SK-N-SH (cell line): Measurements from ENCODE around the gene EIF2D. TPM values are rescaled to one million over a fixed set of nuclear protein-coding genes. Genes with fewer than 3 reads are reported as not detected.

Experiments
- CTCF ChIA-PET: fragments of 300-600, 350-600 bp; formaldehyde crosslinking; extraction: SDS; loops from one replicate; lab custom pipeline; 2021; lab: Yijun Ruan, JAX
- POLR2A ChIA-PET: fragments of 350-600 bp; sonication (Branson Sonifier 250); formaldehyde crosslinking; extraction: SDS; loops from one replicate; lab custom pipeline; 2020; ENCODE audit warnings: antibody characterized with exemption, inconsistent platforms; lab: Yijun Ruan, JAX
- DNase-seq: peaks from one replicate; pipeline ENCODE4 v3.0.0; 2012
- H2AFZ ChIP-seq: fragments of 200-600 bp; sonication (generic); 2 replicates; pipeline ENCODE4 v1.8.1; 2016; ENCODE audit warnings: antibody characterized with exemption, mild to moderate bottlenecking, low read depth
- H3F3A ChIP-seq: fragments of 200-600 bp; sonication (generic); replicated peaks from 2 replicates; pipeline ENCODE3; 2016; ENCODE audit warnings: antibody characterized with exemption, mild to moderate bottlenecking; ENCODE audit not compliant: insufficient read depth
- H3K27ac ChIP-seq, 2 experiments: fragments of 200-500 bp in 1 of 2; fragments of 200-600 bp in 1 of 2; sonication (Bioruptor generic) in 1 of 2; sonication (generic), shearing (Covaris generic) in 1 of 2; 2 replicates each; pipeline versions ENCODE4 v1.5.1 to v1.6.1; 2014 to 2016; ENCODE audit warnings: low read depth in 2 of 2, inconsistent platforms in 1 of 2, low read length in 1 of 2, mild to moderate bottlenecking in 1 of 2, mixed read lengths in 1 of 2
- H3K27me3 ChIP-seq: fragments of 200-600 bp; sonication (generic), shearing (Covaris generic); 2 replicates; pipeline ENCODE4 v1.6.1; 2016; ENCODE audit warnings: mixed run types; ENCODE audit not compliant: insufficient read depth
- H3K36me3 ChIP-seq, 2 experiments: fragments of 200-500 bp in 1 of 2; fragments of 200-600 bp in 1 of 2; sonication (Bioruptor generic) in 1 of 2; sonication (generic) in 1 of 2; replicated peaks in 1 of 2; 2 replicates each; pipeline versions ENCODE3 to v1.5.1; 2014 to 2016; ENCODE audit warnings: low read length in 1 of 2, mild to moderate bottlenecking in 1 of 2; ENCODE audit not compliant: insufficient read depth in 2 of 2, control insufficient read depth in 1 of 2
- H3K4me1 ChIP-seq, 2 experiments: fragments of 200-500 bp in 1 of 2; fragments of 200-600 bp in 1 of 2; sonication (Bioruptor generic) in 1 of 2; sonication (generic), shearing (Covaris generic) in 1 of 2; 2 replicates each; pipeline versions ENCODE4 v1.5.1 to v1.6.1; 2014 to 2016; ENCODE audit warnings: low read depth in 1 of 2, low read length in 1 of 2, mixed run types in 1 of 2; ENCODE audit not compliant: insufficient read depth in 2 of 2, control insufficient read depth in 1 of 2
- H3K4me2 ChIP-seq: fragments of 200-600 bp; sonication (generic), shearing (Covaris generic); 2 replicates; pipeline ENCODE4 v1.6.1; 2017; ENCODE audit warnings: mixed run types
- H3K4me3 ChIP-seq, 2 experiments: fragments of 200-500 bp in 1 of 2; fragments of 200-600 bp in 1 of 2; sonication (Bioruptor generic) in 1 of 2; sonication (generic), shearing (Covaris generic) in 1 of 2; 2 replicates each; pipeline versions ENCODE4 v1.5.1 to v1.8.1; 2014 to 2016; ENCODE audit warnings: low read depth in 2 of 2, inconsistent platforms in 1 of 2, low read length in 1 of 2, mild to moderate bottlenecking in 1 of 2, mixed read lengths in 1 of 2, moderate library complexity in 1 of 2
- H3K79me2 ChIP-seq: fragments of 200-600 bp; sonication (generic); 2 replicates; pipeline ENCODE4 v1.8.1; 2017; ENCODE audit warnings: mild to moderate bottlenecking; ENCODE audit not compliant: insufficient read depth
- H3K9ac ChIP-seq: fragments of 200-600 bp; sonication (generic); 2 replicates; pipeline ENCODE4 v1.6.1; 2017; ENCODE audit warnings: mixed run types
- H3K9me2 ChIP-seq: fragments of 200-600 bp; sonication (generic); 2 replicates; pipeline ENCODE4 v1.6.1; 2017; ENCODE audit warnings: mixed run types
- H3K9me3 ChIP-seq: fragments of 200-600 bp; sonication (generic); 2 replicates; pipeline ENCODE4 v1.6.1; 2017; ENCODE audit warnings: mixed run types, mild to moderate bottlenecking, moderate library complexity
- H4K20me1 ChIP-seq: fragments of 200-600 bp; sonication (generic); 2 replicates; pipeline ENCODE4 v1.6.1; 2017; ENCODE audit warnings: mild to moderate bottlenecking, mixed run types; ENCODE audit not compliant: insufficient read depth
- EP300 ChIP-seq, 2 experiments: IDR thresholded peaks; 2 replicates each; pipeline versions ENCODE4 v1.4.0 to v1.6.1; 2012; ENCODE audit warnings: borderline replicate concordance in 1 of 2, low read depth in 1 of 2, low read length in 1 of 2
- FOXM1 ChIP-seq: IDR thresholded peaks from 2 replicates; pipeline ENCODE4 v1.4.0; 2012; ENCODE audit warnings: low read depth, mild to moderate bottlenecking
- GATA2 ChIP-seq: sonication (generic); formaldehyde crosslinking; IDR thresholded peaks from 2 replicates; pipeline ENCODE4 v1.5.0; 2020; ENCODE audit warnings: mild to moderate bottlenecking, missing genetic modification reagents
- JUND ChIP-seq: IDR thresholded peaks from 2 replicates; pipeline ENCODE4 v1.4.0; 2012
- MXI1 ChIP-seq: IDR thresholded peaks from 2 replicates; pipeline ENCODE4 v1.6.1; 2012; ENCODE audit warnings: mild to moderate bottlenecking, low read depth, low read length, improper control_type of control experiment
- POLR2AphosphoS5 ChIP-seq: IDR thresholded peaks from 2 replicates; pipeline ENCODE4 v1.6.1; 2012; ENCODE audit warnings: low read depth, low read length
- RAD21 ChIP-seq: IDR thresholded peaks from 2 replicates; pipeline ENCODE4 v1.6.1; 2012; ENCODE audit warnings: mild to moderate bottlenecking, low read length
- RCOR1 ChIP-seq: fragments of 150-350 bp; IDR thresholded peaks from 2 replicates; pipeline ENCODE4 v1.6.1; 2017; ENCODE audit warnings: antibody characterized with exemption, low read length
- TAF1 ChIP-seq: IDR thresholded peaks from 2 replicates; pipeline ENCODE4 v1.6.1; 2012; ENCODE audit warnings: low read depth, mild to moderate bottlenecking, low read length, moderate library complexity, borderline replicate concordance
- TCF12 ChIP-seq: IDR thresholded peaks from 2 replicates; pipeline ENCODE4 v1.4.0; 2012
- TEAD4 ChIP-seq: IDR thresholded peaks from 2 replicates; pipeline ENCODE4 v1.4.0; 2012; ENCODE audit warnings: mild to moderate bottlenecking, borderline replicate concordance; ENCODE audit not compliant: insufficient read depth
- WGBS: methylation state at CpG from one replicate; pipeline ENCODE4 v1.1.6; 2017; ENCODE audit warnings: low lambda C conversion rate; 5-methylcytosine and 5-hydroxymethylcytosine counted together
- polyA plus RNA-seq, 3 experiments: library from polyadenylated mRNA; depleted of rRNA; stranded (reverse); fragments of >200 nt; gene quantifications; 2 replicates each; pipeline ENCODE4 v1.2.3, GENCODE V29; 2012
- TF ChIP-seq, protein P1 (sequence below): IDR thresholded peaks from 2 replicates; pipeline ENCODE4; 2012
- TF ChIP-seq, protein P2 (sequence below): IDR thresholded peaks from 2 replicates; pipeline ENCODE4 v1.4.0; 2012; ENCODE audit warnings: low read depth
- TF ChIP-seq, protein P3 (sequence below): IDR thresholded peaks from 2 replicates; pipeline ENCODE4 v1.6.1; 2012; ENCODE audit warnings: mild to moderate bottlenecking, low read depth, low read length, moderate library complexity
- TF ChIP-seq, protein P4 (sequence below): fragments of 150-350 bp; IDR thresholded peaks from 2 replicates; pipeline ENCODE4 v1.6.1; 2016; ENCODE audit warnings: mild to moderate bottlenecking, low read depth, low read length
- TF ChIP-seq, protein P5 (sequence below): IDR thresholded peaks from 2 replicates; pipeline ENCODE4 v1.4.0; 2012; ENCODE audit warnings: low read depth, borderline replicate concordance

EIF2D gene
- polyA plus RNA-seq, 1 of the 3 experiments (the other 2 are of a cell fraction), result 59.5 TPM

DNA sequence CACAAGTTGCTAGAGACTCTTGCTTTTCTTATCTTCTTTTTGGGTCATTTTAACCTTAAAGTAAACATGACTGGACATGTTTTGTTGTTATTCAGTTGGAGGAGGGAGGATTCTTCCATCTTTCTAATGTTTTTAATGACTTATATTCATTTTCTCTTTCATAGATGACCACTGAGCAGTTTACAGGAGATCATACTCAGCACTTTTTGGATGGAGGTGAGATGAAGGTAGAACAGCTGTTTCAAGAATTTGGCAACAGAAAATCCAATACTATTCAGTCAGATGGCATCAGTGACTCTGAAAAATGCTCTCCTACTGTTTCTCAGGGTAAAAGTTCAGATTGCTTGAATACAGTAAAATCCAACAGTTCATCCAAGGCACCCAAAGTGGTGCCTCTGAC is 35.0 kb upstream of the EIF2D start (continued):
- TF ChIP-seq, protein P1, sequence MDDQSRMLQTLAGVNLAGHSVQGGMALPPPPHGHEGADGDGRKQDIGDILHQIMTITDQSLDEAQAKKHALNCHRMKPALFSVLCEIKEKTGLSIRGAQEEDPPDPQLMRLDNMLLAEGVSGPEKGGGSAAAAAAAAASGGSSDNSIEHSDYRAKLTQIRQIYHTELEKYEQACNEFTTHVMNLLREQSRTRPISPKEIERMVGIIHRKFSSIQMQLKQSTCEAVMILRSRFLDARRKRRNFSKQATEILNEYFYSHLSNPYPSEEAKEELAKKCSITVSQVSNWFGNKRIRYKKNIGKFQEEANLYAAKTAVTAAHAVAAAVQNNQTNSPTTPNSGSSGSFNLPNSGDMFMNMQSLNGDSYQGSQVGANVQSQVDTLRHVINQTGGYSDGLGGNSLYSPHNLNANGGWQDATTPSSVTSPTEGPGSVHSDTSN, result no peak
- TF ChIP-seq MXI1, result no peak
- no peak for TF ChIP-seq RCOR1
- no peak for TF ChIP-seq RAD21
- TF ChIP-seq, protein P2, sequence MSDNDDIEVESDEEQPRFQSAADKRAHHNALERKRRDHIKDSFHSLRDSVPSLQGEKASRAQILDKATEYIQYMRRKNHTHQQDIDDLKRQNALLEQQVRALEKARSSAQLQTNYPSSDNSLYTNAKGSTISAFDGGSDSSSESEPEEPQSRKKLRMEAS, result no peak
- TF ChIP-seq, protein P3, sequence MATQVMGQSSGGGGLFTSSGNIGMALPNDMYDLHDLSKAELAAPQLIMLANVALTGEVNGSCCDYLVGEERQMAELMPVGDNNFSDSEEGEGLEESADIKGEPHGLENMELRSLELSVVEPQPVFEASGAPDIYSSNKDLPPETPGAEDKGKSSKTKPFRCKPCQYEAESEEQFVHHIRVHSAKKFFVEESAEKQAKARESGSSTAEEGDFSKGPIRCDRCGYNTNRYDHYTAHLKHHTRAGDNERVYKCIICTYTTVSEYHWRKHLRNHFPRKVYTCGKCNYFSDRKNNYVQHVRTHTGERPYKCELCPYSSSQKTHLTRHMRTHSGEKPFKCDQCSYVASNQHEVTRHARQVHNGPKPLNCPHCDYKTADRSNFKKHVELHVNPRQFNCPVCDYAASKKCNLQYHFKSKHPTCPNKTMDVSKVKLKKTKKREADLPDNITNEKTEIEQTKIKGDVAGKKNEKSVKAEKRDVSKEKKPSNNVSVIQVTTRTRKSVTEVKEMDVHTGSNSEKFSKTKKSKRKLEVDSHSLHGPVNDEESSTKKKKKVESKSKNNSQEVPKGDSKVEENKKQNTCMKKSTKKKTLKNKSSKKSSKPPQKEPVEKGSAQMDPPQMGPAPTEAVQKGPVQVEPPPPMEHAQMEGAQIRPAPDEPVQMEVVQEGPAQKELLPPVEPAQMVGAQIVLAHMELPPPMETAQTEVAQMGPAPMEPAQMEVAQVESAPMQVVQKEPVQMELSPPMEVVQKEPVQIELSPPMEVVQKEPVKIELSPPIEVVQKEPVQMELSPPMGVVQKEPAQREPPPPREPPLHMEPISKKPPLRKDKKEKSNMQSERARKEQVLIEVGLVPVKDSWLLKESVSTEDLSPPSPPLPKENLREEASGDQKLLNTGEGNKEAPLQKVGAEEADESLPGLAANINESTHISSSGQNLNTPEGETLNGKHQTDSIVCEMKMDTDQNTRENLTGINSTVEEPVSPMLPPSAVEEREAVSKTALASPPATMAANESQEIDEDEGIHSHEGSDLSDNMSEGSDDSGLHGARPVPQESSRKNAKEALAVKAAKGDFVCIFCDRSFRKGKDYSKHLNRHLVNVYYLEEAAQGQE, result no peak
- TF ChIP-seq EP300 (IDR thresholded peaks at IDR 0.05; ENCODE audit: borderline replicate concordance in 1 of 2, low read depth in 1 of 2, low read length in 1 of 2), result no peak

DNA sequence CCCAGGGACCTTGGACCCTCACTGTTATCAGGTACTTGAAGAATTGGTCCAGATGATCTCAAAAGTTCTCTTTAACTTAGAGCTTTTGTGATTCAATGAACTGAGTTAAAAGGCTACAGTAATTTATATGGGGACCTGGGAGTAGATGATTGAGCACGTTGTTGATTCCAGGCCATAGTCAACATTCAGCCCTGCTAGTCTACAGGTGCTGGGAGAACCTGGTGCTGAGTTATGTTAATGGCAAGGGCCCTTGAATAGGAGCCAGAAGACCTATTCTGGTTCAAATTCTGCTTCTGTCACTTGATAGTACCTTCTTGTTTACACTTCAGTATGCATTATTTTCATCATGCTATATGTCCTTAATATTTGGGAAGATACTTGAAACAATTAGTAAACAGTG is 34.2 kb upstream of the EIF2D start:
- Histone ChIP-seq H3K4me1 (no peaks in the 10 kb centered on the region), H3K9me2 (no peaks in the 10 kb centered on the region), H3K36me3 (peaks cover 30 to 38% of the 10 kb centered on the region in 2 experiments), H2AFZ (no peak overlapping the region), H3K9me3 (no peaks in the 10 kb centered on the region), H3K27me3 (no peaks in the 10 kb centered on the region)
- POLR2A ChIA-PET, result no interaction called here
- TF ChIP-seq, protein P4, sequence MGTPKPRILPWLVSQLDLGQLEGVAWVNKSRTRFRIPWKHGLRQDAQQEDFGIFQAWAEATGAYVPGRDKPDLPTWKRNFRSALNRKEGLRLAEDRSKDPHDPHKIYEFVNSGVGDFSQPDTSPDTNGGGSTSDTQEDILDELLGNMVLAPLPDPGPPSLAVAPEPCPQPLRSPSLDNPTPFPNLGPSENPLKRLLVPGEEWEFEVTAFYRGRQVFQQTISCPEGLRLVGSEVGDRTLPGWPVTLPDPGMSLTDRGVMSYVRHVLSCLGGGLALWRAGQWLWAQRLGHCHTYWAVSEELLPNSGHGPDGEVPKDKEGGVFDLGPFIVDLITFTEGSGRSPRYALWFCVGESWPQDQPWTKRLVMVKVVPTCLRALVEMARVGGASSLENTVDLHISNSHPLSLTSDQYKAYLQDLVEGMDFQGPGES, result no peak
- TF ChIP-seq MXI1 (no peak), POLR2AphosphoS5 (no peak), GATA2 (CRISPR knock-in tag) (no peak), JUND (no peak), TCF12 (no peak), TEAD4 (no peak), RAD21 (no peak), TAF1 (no peak), FOXM1 (no peak)
- TF ChIP-seq, protein P5, sequence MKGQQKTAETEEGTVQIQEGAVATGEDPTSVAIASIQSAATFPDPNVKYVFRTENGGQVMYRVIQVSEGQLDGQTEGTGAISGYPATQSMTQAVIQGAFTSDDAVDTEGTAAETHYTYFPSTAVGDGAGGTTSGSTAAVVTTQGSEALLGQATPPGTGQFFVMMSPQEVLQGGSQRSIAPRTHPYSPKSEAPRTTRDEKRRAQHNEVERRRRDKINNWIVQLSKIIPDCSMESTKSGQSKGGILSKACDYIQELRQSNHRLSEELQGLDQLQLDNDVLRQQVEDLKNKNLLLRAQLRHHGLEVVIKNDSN, result no peak
- TF ChIP-seq, all 33 proteins: peak for 0
- Histone ChIP-seq H3K79me2 (peaks cover 32% of the 10 kb centered on the region), H3F3A (no peaks in the 10 kb centered on the region), H3K9ac (no peak overlapping the region), H3K4me2 (no peak overlapping the region), H4K20me1 (no peaks in the 10 kb centered on the region), H3K4me3 (no peak overlapping the region), H3K27ac (no peak overlapping the region)
- CTCF ChIA-PET, result interaction anchor here (1.2 to 5.1 kb wide), 3 partner anchors 13 to 335 kb away, joined by 3 to 41 read pairs (median 23); no protein-coding TSS in a partner anchor
- WGBS, result 100% methylated on average over 1 of the region's 1 CpG
- DNase-seq, result no peak
